Panc1 (cell line): Measurements from ENCODE around the gene SEMA4F. TPM values are rescaled to one million over a fixed set of nuclear protein-coding genes. Genes with fewer than 3 reads are reported as not detected.

Experiments used
- ATAC-seq: fragments of 200-7000 bp; cut with Tn5 transposase; 2 replicates; pipeline ENCODE4 v1.9.1; 2020; ENCODE audit warnings: mild to moderate bottlenecking, moderate library complexity
- BruUV-seq: library from RNA; stranded (reverse); fragments of 400-500 nt; replicated peaks from 2 replicates; lab custom pipeline; 2021; lab: Mats Ljungman, UMichigan
- CTCF ChIA-PET: fragments of 300-600 bp; sonication (Branson Sonifier 250); formaldehyde crosslinking; loops from one replicate; lab custom pipeline; 2022; ENCODE audit warnings: antibody characterized with exemption; lab: Charles Lee
- POLR2A ChIA-PET: fragments of 300-600 bp; sonication (Branson Sonifier 250); formaldehyde crosslinking; loops from one replicate; lab custom pipeline; 2022; ENCODE audit warnings: antibody characterized with exemption; lab: Charles Lee
- DNase-seq: peaks from one replicate; pipeline ENCODE4 v3.0.0-alpha.2; 2010; ENCODE audit warnings: low read depth, low spot score
- H3K27ac ChIP-seq: 2 replicates; pipeline ENCODE4 v1.5.1; 2011; ENCODE audit warnings: mild to moderate bottlenecking, low read length, inconsistent platforms
- H3K27me3 ChIP-seq: fragments of 200-500 bp; sonication (Bioruptor generic); 2 replicates; pipeline ENCODE4 v1.6.0; 2014; ENCODE audit warnings: low read length, inconsistent platforms; ENCODE audit not compliant: control insufficient read depth, insufficient read depth
- H3K36me3 ChIP-seq: fragments of 200-500 bp; sonication (Bioruptor generic); 2 replicates; pipeline ENCODE4 v1.5.1; 2014; ENCODE audit warnings: inconsistent platforms, mild to moderate bottlenecking, low read length, moderate library complexity; ENCODE audit not compliant: control insufficient read depth, insufficient read depth
- H3K4me1 ChIP-seq: 2 replicates; pipeline ENCODE4 v1.5.1; 2011; ENCODE audit warnings: inconsistent platforms, mild to moderate bottlenecking, low read length, moderate library complexity; ENCODE audit not compliant: control insufficient read depth, insufficient read depth
- H3K4me3 ChIP-seq, 2 experiments: 2 replicates each; pipeline ENCODE4 v1.5.1; 2011 to 2012; ENCODE audit warnings: low read depth in 2 of 2, low read length in 2 of 2, mild to moderate bottlenecking in 2 of 2, inconsistent platforms in 1 of 2, moderate library complexity in 1 of 2
- H3K9me3 ChIP-seq: fragments of 200-500 bp; sonication (Bioruptor generic); 2 replicates; pipeline ENCODE4 v1.5.1; 2014; ENCODE audit warnings: low read depth, mild to moderate bottlenecking, inconsistent platforms, low read length, moderate library complexity; ENCODE audit not compliant: control insufficient read depth, insufficient read depth
- POLR2AphosphoS5 ChIP-seq: IDR thresholded peaks from 2 replicates; pipeline ENCODE4 v1.6.1; 2012; ENCODE audit warnings: mild to moderate bottlenecking, low read depth, low read length, moderate library complexity
- SIN3A ChIP-seq: IDR thresholded peaks from 2 replicates; pipeline ENCODE4 v1.6.1; 2012; ENCODE audit warnings: low read depth, mild to moderate bottlenecking, low read length, moderate library complexity, borderline replicate concordance; ENCODE audit not compliant: insufficient read depth
- TCF7L2 ChIP-seq: IDR thresholded peaks from 2 replicates; pipeline ENCODE4 v1.6.1; 2011; ENCODE audit warnings: mild to moderate bottlenecking, low read depth, low read length, inconsistent platforms
- in situ Hi-C: cut with HindIII; loops from 2 replicates; pipeline ENCODE4 v1.10.0; 2016; ENCODE audit warnings: low sequenced_read_pairs, low pct_unique_long_range_greater_than_20kb
- intact Hi-C: fragments of 100-400 bp; cut with micrococcal nuclease; formaldehyde crosslinking; loops from one replicate; pipeline ENCODE4 v1.10.0; 2022; ENCODE audit not compliant: unreplicated experiment
- total RNA-seq: library from RNA; stranded (reverse); gene quantifications from one replicate; pipeline ENCODE4 v1.2.1, GENCODE V29; 2021; ENCODE audit not compliant: unreplicated experiment
- TF ChIP-seq, protein P1 (sequence below): fragments of 450-650 bp; IDR thresholded peaks from 2 replicates; pipeline ENCODE4 v1.5.1; 2017; ENCODE audit warnings: mild to moderate bottlenecking
- TF ChIP-seq, protein P2 (sequence below), 2 experiments: IDR thresholded peaks; 2 replicates each; pipeline ENCODE4 v1.6.1; 2011 to 2012; ENCODE audit warnings: low read depth in 2 of 2, control low read depth in 1 of 2, low read length in 1 of 2, mild to moderate bottlenecking in 1 of 2, moderate library complexity in 1 of 2; ENCODE audit not compliant: insufficient read depth in 1 of 2

The SEMA4F gene
- total RNA-seq, 1 experiment from 2014 or later: 13.3 TPM

DNA sequence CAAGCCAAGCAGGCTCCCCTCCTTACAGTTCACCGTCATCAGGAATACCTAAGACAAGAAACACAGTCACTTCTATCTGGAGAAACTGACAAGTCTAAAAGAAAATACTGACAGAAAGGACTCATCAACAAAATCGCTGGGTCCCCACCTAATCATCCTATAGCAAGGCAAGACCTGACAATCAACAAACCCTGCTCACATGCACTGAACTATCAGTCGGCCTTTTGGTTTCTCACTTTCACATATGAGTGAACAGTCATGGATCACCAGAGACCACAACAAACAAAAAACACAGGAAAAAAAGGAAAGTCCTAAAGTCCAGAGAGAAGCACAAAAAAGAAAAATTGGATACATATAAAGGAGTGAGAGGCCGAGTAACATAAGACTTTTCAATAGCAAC, 70.4 kb downstream of the SEMA4F start:
- ATAC-seq: no peak
- Histone ChIP-seq H3K27me3 (peaks cover 3% of the 10 kb centered on the region; the same call in 1 of the 2 replicates), H3K27ac (no peak overlapping the region), H3K9me3 (no peaks in the 10 kb centered on the region), H3K36me3 (no peaks in the 10 kb centered on the region), H3K4me3 (no peak overlapping the region), H3K4me1 (no peaks in the 10 kb centered on the region)
- TF ChIP-seq, protein P1, sequence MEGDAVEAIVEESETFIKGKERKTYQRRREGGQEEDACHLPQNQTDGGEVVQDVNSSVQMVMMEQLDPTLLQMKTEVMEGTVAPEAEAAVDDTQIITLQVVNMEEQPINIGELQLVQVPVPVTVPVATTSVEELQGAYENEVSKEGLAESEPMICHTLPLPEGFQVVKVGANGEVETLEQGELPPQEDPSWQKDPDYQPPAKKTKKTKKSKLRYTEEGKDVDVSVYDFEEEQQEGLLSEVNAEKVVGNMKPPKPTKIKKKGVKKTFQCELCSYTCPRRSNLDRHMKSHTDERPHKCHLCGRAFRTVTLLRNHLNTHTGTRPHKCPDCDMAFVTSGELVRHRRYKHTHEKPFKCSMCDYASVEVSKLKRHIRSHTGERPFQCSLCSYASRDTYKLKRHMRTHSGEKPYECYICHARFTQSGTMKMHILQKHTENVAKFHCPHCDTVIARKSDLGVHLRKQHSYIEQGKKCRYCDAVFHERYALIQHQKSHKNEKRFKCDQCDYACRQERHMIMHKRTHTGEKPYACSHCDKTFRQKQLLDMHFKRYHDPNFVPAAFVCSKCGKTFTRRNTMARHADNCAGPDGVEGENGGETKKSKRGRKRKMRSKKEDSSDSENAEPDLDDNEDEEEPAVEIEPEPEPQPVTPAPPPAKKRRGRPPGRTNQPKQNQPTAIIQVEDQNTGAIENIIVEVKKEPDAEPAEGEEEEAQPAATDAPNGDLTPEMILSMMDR: no peak
- TF ChIP-seq, protein P2, sequence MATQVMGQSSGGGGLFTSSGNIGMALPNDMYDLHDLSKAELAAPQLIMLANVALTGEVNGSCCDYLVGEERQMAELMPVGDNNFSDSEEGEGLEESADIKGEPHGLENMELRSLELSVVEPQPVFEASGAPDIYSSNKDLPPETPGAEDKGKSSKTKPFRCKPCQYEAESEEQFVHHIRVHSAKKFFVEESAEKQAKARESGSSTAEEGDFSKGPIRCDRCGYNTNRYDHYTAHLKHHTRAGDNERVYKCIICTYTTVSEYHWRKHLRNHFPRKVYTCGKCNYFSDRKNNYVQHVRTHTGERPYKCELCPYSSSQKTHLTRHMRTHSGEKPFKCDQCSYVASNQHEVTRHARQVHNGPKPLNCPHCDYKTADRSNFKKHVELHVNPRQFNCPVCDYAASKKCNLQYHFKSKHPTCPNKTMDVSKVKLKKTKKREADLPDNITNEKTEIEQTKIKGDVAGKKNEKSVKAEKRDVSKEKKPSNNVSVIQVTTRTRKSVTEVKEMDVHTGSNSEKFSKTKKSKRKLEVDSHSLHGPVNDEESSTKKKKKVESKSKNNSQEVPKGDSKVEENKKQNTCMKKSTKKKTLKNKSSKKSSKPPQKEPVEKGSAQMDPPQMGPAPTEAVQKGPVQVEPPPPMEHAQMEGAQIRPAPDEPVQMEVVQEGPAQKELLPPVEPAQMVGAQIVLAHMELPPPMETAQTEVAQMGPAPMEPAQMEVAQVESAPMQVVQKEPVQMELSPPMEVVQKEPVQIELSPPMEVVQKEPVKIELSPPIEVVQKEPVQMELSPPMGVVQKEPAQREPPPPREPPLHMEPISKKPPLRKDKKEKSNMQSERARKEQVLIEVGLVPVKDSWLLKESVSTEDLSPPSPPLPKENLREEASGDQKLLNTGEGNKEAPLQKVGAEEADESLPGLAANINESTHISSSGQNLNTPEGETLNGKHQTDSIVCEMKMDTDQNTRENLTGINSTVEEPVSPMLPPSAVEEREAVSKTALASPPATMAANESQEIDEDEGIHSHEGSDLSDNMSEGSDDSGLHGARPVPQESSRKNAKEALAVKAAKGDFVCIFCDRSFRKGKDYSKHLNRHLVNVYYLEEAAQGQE (IDR thresholded peaks at IDR 0.05; ENCODE audit: insufficient read depth in 1 of 2, low read depth in 2 of 2, low read length in 1 of 2): no peak
- TF ChIP-seq POLR2AphosphoS5: no peak
- no peak for TF ChIP-seq SIN3A
- no peak for TF ChIP-seq TCF7L2
- ChIA-PET POLR2A (no interaction called here), CTCF (no interaction called here)
- no TSS peak for BruUV-seq
- no peak for DNase-seq
- in situ Hi-C loops (no loop called here), intact Hi-C loops (no loop called here)

DNA sequence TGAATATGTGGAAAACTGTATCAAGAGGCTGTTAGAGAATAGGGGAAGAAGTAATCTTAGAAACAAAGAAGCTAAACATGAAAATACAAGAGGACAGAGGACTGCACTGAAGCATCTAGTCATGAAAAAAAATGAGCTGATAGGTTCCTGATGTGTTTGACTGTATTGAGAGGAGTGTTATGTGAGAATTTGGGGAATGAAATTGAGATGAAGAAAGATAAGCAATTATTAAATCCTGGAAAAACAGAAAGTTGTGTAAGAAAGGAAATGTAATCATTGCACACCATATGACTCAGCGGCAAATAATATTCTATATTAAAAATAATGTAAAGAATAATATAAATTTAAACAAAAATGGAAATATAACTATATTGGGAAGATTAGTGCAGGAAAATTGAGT, 71.2 kb downstream of the SEMA4F start:
- BruUV-seq: no TSS peak
- Histone ChIP-seq H3K9me3 (no peaks in the 10 kb centered on the region), H3K36me3 (no peaks in the 10 kb centered on the region), H3K27ac (no peak overlapping the region), H3K4me3 (no peak overlapping the region), H3K27me3 (no peaks in the 10 kb centered on the region; the same call in 1 of the 2 replicates), H3K4me1 (no peaks in the 10 kb centered on the region)
- in situ Hi-C loops: no loop called here
- ChIA-PET POLR2A (no interaction called here), CTCF (no interaction called here)
- TF ChIP-seq, protein P2 (IDR thresholded peaks at IDR 0.05; ENCODE audit: insufficient read depth in 1 of 2, low read depth in 2 of 2, low read length in 1 of 2): no peak
- TF ChIP-seq SIN3A: no peak
- intact Hi-C loops: no loop called here
- no peak for ATAC-seq
- DNase-seq: no peak
